ENCODE results near the gene DDX55.

DNA sequence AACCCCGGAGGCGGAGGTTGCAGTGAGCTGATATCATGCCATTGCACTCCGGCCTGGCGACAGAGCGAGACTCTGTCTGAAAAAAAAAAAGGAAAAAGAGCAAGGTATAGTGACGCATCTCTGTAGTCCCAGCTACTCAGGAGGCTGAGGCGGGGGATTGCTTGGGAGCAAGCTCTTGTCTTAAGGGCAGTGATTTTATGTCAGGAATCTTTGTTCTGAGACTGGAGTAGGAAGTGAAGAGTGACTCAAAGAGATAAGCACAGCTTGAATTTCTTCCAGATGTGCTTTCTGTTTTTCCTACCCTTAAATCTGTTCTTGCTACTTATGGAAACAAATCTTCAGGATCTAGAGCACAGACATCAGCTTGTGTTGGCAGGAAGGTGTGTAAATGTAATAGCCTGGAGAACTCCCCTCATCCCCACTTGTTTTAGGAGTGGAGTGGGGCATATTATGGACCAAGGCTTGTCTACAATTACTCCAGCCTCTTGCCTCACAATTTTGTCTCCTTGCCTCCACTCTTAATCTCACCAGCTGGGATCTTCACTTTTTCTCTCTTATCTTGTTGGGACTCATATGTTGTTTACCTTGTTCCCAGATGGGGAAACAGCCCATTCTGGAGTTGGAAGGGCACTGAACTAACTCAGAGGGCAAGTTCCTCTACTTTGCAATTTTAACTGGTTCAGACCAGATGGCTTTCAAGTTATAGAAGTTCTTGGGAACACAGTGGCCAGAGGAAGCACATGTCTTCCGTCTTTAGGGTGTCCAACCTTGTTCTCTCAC is 10.0 kb upstream of the DDX55 start:
- TF ChIP-seq, protein P1, sequence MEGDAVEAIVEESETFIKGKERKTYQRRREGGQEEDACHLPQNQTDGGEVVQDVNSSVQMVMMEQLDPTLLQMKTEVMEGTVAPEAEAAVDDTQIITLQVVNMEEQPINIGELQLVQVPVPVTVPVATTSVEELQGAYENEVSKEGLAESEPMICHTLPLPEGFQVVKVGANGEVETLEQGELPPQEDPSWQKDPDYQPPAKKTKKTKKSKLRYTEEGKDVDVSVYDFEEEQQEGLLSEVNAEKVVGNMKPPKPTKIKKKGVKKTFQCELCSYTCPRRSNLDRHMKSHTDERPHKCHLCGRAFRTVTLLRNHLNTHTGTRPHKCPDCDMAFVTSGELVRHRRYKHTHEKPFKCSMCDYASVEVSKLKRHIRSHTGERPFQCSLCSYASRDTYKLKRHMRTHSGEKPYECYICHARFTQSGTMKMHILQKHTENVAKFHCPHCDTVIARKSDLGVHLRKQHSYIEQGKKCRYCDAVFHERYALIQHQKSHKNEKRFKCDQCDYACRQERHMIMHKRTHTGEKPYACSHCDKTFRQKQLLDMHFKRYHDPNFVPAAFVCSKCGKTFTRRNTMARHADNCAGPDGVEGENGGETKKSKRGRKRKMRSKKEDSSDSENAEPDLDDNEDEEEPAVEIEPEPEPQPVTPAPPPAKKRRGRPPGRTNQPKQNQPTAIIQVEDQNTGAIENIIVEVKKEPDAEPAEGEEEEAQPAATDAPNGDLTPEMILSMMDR (IDR thresholded peaks at IDR 0.05; ENCODE audit: borderline replicate concordance, extremely low read depth, low read length, poor library complexity, severe bottlenecking) = no peak
- TF ChIP-seq EZH2 (IDR thresholded peaks at IDR 0.05; ENCODE audit: borderline replicate concordance, low read depth, low read length, severe bottlenecking) = no peak
